Fibroblast of lung (primary cell): ENCODE data around the gene CEMIP. TPM values are rescaled to one million over a fixed set of nuclear protein-coding genes. Genes with fewer than 3 reads are reported as not detected.

Experiments
- DNase-seq, 2 donors: peaks; one replicate each; pipeline versions ENCODE4 v3.0.0 to v3.0.0-alpha.2; 2010; ENCODE audit warnings: low read depth in 2 of 2
- H2AFZ ChIP-seq: 2 replicates; pipeline ENCODE4 v1.5.1; 2012; ENCODE audit warnings: low read length, control low read depth, inconsistent platforms
- H3K27ac ChIP-seq: 2 replicates; pipeline ENCODE4 v1.5.1; 2011; ENCODE audit warnings: low read length, control low read depth; ENCODE audit not compliant: insufficient read depth
- H3K27me3 ChIP-seq: 2 replicates; pipeline ENCODE4 v1.5.1; 2011; ENCODE audit warnings: mild to moderate bottlenecking, low read length; ENCODE audit not compliant: control insufficient read depth, insufficient read depth
- H3K36me3 ChIP-seq: 2 replicates; pipeline ENCODE4 v1.5.1; 2011; ENCODE audit warnings: low read length; ENCODE audit not compliant: control insufficient read depth, insufficient read depth
- H3K4me1 ChIP-seq: 2 replicates; pipeline ENCODE4 v1.5.1; 2011; ENCODE audit warnings: low read length; ENCODE audit not compliant: control insufficient read depth, insufficient read depth; ENCODE audit errors: extremely low read depth
- H3K4me2 ChIP-seq: 2 replicates; pipeline ENCODE4 v1.5.1; 2011; ENCODE audit warnings: low read length, control low read depth; ENCODE audit not compliant: insufficient read depth; ENCODE audit errors: extremely low read depth
- H3K4me3 ChIP-seq, 4 experiments: fragments of 200-600 bp in 1 of 4; sonication (generic) in 1 of 4; replicated peaks in 1 of 4; 2 replicates each; pipeline ENCODE4 v1.5.1; 2011 to 2016; ENCODE audit warnings: low read length in 4 of 4, low read depth in 3 of 4, mild to moderate bottlenecking in 3 of 4, control low read depth in 2 of 4, inconsistent platforms in 1 of 4, mixed read lengths in 1 of 4; ENCODE audit not compliant: insufficient read depth in 1 of 4; ENCODE audit errors: control extremely low read depth in 1 of 4
- H3K79me2 ChIP-seq: 2 replicates; pipeline ENCODE4 v1.5.1; 2012; ENCODE audit warnings: mild to moderate bottlenecking, low read length, inconsistent platforms; ENCODE audit not compliant: control insufficient read depth, insufficient read depth
- H3K9ac ChIP-seq: 2 replicates; pipeline ENCODE4 v1.5.1; 2011; ENCODE audit warnings: mild to moderate bottlenecking, low read length, control low read depth; ENCODE audit not compliant: insufficient read depth
- H3K9me3 ChIP-seq: 2 replicates; pipeline ENCODE4 v1.5.1; 2012; ENCODE audit warnings: low read depth, low read length; ENCODE audit not compliant: control insufficient read depth, insufficient read depth
- H4K20me1 ChIP-seq: 2 replicates; pipeline ENCODE4 v1.5.1; 2011; ENCODE audit warnings: low read length; ENCODE audit not compliant: control insufficient read depth, insufficient read depth; ENCODE audit errors: extremely low read depth
- EZH2 ChIP-seq: IDR thresholded peaks from 2 replicates; pipeline ENCODE4 v1.5.1; 2012; ENCODE audit warnings: low read length, control low read depth, mild to moderate bottlenecking; ENCODE audit errors: missing control alignments
- polyA plus RNA-seq, 2 donors: library from polyadenylated mRNA; depleted of rRNA in 1 of 2; stranded (reverse) in 1 of 2; unstranded in 1 of 2; fragments of >200 nt; gene quantifications; 2 replicates each; pipeline ENCODE4 v1.2.1, GENCODE V29; 2011 to 2012; ENCODE audit warnings: missing spikeins in 1 of 2
- total RNA-seq: library from RNA; depleted of rRNA; stranded (reverse); fragments of >200 nt; gene quantifications from 2 replicates; pipeline ENCODE4 v1.2.1, GENCODE V29; 2014
- TF ChIP-seq, protein P1 (sequence below), 2 donors: IDR thresholded peaks in 1 of 2; conservative IDR thresholded peaks in 1 of 2; 1 replicate in 1 of 2; 2 replicates in 1 of 2; pipeline ENCODE4 v1.5.1; 2011 to 2012; ENCODE audit warnings: low read length in 2 of 2, control low read depth in 1 of 2, inconsistent platforms in 1 of 2, low read depth in 1 of 2, mild to moderate bottlenecking in 1 of 2

CEMIP gene
- total and polyA plus RNA-seq, 2 donors (not counting 1 experiment from before 2014, with no cell fraction given) = 946 to 1,190 TPM

DNA sequence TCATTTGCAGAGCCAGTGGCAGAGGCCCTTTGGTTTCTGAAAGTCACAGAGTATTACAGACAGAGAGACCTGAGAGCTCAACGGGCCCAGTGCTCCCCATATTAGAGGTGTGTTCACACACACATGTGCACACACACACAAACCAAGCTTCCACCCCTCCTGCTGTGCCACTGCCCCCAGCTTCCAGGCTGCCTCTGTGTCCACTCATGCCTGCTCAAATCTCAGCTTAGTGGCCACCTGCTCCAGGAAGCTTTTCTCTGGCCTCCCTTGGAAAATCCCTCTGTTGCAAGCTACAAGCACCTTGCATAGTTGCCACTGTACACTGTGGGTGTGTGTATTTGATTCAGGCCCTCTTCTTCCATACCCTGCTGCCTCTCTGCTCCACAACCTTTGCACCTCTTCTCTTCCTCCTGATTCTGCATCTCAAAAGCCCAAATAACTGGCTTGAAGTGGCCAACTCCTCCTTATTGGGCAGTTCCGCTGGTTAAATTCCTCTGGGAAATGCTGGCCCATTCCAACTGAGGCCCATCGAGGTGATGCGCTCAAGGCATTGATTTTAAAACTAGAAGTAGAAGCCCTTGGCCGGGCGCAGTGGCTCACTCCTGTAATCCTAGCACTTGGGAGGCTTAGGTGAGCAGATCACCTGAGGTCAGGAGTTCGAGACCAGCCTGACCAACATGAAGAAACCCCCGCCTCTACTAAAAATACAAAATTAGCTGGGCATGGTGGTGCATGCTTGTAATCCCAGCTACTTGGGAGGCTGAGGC, 187.4 kb downstream of the CEMIP start:
- Histone ChIP-seq H3K79me2 (no peaks in the 10 kb centered on the region), H2AFZ (no peak overlapping the region), H3K27me3 (no peaks in the 10 kb centered on the region), H4K20me1 (no peaks in the 10 kb centered on the region), H3K9me3 (no peaks in the 10 kb centered on the region), H3K27ac (no peak overlapping the region), H3K4me3 (no peak overlapping the region), H3K4me1 (peaks cover 3% of the 10 kb centered on the region), H3K9ac (no peak overlapping the region), H3K36me3 (no peaks in the 10 kb centered on the region), H3K4me2 (no peak overlapping the region)
- TF ChIP-seq, protein P1, sequence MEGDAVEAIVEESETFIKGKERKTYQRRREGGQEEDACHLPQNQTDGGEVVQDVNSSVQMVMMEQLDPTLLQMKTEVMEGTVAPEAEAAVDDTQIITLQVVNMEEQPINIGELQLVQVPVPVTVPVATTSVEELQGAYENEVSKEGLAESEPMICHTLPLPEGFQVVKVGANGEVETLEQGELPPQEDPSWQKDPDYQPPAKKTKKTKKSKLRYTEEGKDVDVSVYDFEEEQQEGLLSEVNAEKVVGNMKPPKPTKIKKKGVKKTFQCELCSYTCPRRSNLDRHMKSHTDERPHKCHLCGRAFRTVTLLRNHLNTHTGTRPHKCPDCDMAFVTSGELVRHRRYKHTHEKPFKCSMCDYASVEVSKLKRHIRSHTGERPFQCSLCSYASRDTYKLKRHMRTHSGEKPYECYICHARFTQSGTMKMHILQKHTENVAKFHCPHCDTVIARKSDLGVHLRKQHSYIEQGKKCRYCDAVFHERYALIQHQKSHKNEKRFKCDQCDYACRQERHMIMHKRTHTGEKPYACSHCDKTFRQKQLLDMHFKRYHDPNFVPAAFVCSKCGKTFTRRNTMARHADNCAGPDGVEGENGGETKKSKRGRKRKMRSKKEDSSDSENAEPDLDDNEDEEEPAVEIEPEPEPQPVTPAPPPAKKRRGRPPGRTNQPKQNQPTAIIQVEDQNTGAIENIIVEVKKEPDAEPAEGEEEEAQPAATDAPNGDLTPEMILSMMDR (conservative IDR thresholded peaks at IDR 0.05 in 1 of 2, IDR thresholded peaks at IDR 0.05 in 1 of 2; ENCODE audit: low read depth in 1 of 2, low read length in 2 of 2) = no peak
- no peak for TF ChIP-seq EZH2
- DNase-seq = no peak

DNA sequence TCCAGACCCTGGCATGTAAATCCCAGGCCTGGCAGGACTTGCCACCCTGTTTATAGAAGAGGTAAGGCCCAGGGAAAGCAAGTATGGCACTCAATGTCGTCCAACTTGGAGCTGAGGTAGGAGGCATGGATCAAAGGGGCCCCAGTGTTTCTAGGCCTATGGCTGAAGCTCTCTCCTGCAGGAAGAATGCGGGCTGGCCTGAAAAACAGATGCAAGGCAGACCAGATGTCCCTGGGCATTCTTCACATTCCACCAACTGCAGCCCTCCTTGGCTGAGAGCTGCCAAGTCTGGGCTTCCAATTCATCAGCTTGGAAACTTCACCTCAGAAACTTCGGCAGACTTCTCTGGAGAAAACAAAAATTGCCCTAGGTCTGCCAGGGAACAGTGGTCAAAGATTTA, 188.3 kb downstream of the CEMIP start:
- Histone ChIP-seq H3K27ac (no peak overlapping the region), H3K9ac (no peak overlapping the region), H3K4me2 (no peak overlapping the region), H3K4me3 (no peak overlapping the region), H4K20me1 (no peaks in the 10 kb centered on the region), H3K36me3 (no peaks in the 10 kb centered on the region), H3K4me1 (peaks cover 3% of the 10 kb centered on the region), H3K79me2 (no peaks in the 10 kb centered on the region), H3K27me3 (no peaks in the 10 kb centered on the region), H3K9me3 (no peaks in the 10 kb centered on the region), H2AFZ (no peak overlapping the region)
- TF ChIP-seq, protein P1 (conservative IDR thresholded peaks at IDR 0.05 in 1 of 2, IDR thresholded peaks at IDR 0.05 in 1 of 2; ENCODE audit: low read depth in 1 of 2, low read length in 2 of 2) = no peak
- TF ChIP-seq EZH2 = no peak
- DNase-seq = peak; percentile 30 to 92

DNA sequence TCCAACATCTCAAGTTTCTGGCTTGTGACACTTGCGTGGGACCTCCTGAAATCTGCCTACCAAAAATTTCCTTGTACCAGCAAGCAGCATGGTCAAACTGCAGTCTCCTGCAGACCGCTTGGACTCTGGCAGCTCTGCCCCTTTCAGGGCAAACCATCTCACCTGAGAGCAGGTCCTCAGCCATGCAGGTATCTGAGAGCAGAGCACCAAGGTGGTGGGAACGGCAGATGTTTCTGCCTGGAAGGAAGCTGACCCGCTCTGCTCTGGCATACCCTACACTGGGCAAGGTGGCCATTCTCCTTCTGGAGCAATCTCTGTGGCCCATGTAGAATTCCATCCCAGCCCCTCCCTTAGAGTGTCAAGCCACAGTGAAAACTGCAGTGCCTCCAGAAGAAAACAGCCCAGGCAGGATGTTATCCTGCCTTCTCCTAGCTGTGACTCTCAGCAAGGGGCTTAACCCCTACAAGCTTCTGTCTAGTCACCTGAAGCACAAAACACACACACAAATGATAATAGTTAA, 188.9 kb downstream of the CEMIP start:
- H3K27ac ChIP-seq = no peak overlapping the region
- H3K4me3 ChIP-seq = no peak overlapping the region
- TF ChIP-seq, protein P1 (conservative IDR thresholded peaks at IDR 0.05 in 1 of 2, IDR thresholded peaks at IDR 0.05 in 1 of 2; ENCODE audit: low read depth in 1 of 2, low read length in 2 of 2) = no peak
- no peak for TF ChIP-seq EZH2
- H3K27me3 ChIP-seq = no peaks in the 10 kb centered on the region
- H3K36me3 ChIP-seq = no peaks in the 10 kb centered on the region
- H3K4me1 ChIP-seq = peaks cover 3% of the 10 kb centered on the region
- no peaks in the 10 kb centered on the region for H4K20me1 ChIP-seq
- no peaks in the 10 kb centered on the region for H3K9me3 ChIP-seq
- no peaks in the 10 kb centered on the region for H3K79me2 ChIP-seq
- H2AFZ ChIP-seq = no peak overlapping the region
- H3K4me2 ChIP-seq = no peak overlapping the region
- DNase-seq = no peak
- H3K9ac ChIP-seq = no peak overlapping the region
